Measurements from ENCODE around the gene ACTN4. TPM values are rescaled to one million over a fixed set of nuclear protein-coding genes. Genes with fewer than 3 reads are reported as not detected.

Gene ACTN4
- total RNA-seq, 1 donor from 2014 or later = 921 TPM

DNA sequence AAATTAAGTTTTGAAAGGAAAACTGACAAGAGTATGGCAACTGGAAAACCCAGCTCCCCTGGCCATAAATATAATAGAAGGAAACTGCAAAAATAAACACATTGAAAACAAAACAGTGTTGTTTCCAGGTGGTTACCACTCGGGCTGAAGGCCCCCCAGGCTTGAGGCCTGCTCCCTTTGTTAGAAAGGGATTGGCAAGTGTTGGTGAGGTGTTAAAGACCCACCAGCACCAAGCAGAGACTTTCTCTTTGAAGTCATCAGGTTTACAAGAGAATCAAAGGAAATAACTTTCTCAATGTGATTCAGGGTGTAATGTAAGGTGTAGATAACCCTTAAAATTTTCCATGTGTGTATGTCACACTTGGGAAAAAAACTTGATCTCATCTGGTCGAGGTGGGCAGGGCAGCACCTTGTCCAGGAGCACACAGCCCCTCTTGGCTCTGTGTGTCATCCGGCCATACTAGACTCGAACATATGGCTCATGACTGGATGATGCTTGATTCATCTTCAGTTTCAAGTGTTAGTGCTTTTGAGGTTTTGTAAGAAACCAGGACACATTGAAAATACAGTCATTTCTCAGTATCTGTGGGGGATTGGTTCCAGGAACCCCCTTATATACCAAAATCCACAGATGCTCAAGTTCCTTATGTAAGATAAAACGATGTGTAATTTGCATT lies 7.8 kb downstream of the ACTN4 start:
- no peak for DNase-seq (ENCODE audit: low spot score)
- peaks cover 100% of the 10 kb centered on the region for H3K4me1 Mint-ChIP-seq (ENCODE audit: low read depth)
- peak overlapping the region; percentile 99 for H3K27ac Mint-ChIP-seq (ENCODE audit: unreplicated experiment)
- TF ChIP-seq, protein P1, sequence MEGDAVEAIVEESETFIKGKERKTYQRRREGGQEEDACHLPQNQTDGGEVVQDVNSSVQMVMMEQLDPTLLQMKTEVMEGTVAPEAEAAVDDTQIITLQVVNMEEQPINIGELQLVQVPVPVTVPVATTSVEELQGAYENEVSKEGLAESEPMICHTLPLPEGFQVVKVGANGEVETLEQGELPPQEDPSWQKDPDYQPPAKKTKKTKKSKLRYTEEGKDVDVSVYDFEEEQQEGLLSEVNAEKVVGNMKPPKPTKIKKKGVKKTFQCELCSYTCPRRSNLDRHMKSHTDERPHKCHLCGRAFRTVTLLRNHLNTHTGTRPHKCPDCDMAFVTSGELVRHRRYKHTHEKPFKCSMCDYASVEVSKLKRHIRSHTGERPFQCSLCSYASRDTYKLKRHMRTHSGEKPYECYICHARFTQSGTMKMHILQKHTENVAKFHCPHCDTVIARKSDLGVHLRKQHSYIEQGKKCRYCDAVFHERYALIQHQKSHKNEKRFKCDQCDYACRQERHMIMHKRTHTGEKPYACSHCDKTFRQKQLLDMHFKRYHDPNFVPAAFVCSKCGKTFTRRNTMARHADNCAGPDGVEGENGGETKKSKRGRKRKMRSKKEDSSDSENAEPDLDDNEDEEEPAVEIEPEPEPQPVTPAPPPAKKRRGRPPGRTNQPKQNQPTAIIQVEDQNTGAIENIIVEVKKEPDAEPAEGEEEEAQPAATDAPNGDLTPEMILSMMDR (IDR thresholded peaks at IDR 0.05) = no peak
- no peaks in the 10 kb centered on the region for H3K27me3 Mint-ChIP-seq (ENCODE audit: low read depth)
- peaks cover 9% of the 10 kb centered on the region for H3K36me3 Mint-ChIP-seq (ENCODE audit: low read depth)
- no peaks in the 10 kb centered on the region for H3K9me3 Mint-ChIP-seq (ENCODE audit: low read depth)
- peak overlapping the region; percentile 27 for H3K4me3 Mint-ChIP-seq (ENCODE audit: unreplicated experiment)

DNA sequence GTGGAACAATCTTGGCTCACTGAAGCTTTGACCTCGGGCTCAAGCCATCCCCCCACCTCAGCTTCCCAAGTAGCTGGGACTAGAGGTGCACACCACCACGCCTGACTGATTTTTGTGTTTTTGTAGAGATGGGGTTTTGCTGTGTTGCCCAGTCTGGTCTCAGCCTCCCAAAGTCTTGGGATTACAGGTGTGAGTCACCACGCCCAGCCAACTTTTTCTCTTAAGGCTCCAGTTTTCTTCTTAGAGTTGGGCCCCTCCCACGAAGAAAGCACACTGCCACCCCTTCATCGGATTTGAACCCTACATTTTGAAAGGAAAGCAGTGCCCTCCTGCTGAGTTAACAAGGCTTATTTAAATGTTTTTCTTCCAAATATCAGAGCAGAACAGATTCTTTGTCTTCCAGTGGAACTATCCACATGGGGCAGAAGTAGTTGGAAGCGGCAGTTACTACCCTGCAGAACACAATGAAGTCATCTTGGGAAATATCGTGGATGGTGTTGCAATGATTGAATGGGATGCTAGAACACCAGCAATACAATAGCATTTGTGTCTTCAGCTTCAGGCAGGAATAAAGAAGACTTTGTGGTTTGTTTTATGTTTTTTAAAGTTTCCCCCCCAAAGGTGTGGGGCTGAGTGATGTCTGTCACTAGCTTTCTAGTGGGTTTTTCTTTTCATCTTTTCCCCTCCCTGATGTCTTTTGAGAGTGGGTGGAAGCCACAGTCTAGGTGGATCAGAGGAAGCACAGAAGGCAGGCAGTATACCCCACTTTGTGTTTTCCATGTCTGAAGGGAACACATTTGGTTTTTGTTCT lies 8.9 kb downstream of the ACTN4 start:
- Mint-ChIP-seq H3K4me1 (ENCODE audit: low read depth) (peaks cover 100% of the 10 kb centered on the region), H3K4me3 (ENCODE audit: unreplicated experiment) (peak overlapping the region; percentile 36), H3K36me3 (ENCODE audit: low read depth) (peaks cover 13% of the 10 kb centered on the region)

DNA sequence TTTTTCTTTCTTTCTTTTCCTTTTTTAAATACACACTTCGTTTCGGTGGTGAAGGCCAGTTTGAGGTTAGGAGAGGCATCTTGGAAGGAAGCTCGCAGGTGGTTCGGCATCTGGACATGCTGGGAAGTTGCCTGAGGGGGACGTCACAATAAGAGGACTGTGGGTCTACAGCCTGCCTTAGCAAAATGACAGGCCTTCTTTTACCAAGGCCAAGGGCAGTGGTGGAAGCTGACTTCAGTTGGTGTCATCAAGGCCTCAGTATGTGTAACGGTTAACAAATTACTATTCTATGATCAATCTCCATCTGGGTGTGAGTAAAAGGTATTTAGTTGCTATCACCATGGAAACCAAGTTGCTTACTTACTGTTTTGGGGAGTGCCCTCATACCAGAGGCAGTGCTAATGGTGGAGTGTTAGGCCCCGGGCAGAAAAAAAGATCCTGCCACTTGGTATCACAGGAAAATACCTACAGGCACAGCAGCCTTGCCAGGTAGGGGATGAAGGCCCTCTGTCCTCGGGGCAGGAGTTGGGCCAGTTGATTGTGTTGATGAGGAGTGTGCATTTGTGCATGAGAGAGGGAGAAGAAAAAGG lies 10.3 kb downstream of the ACTN4 start:
- Mint-ChIP-seq H3K4me3 (ENCODE audit: unreplicated experiment) (peak overlapping the region; percentile 50), H3K27ac (ENCODE audit: unreplicated experiment) (peak overlapping the region; percentile 99), H3K36me3 (ENCODE audit: low read depth) (peaks cover 13% of the 10 kb centered on the region), H3K27me3 (ENCODE audit: low read depth) (no peaks in the 10 kb centered on the region), H3K9me3 (ENCODE audit: low read depth) (no peaks in the 10 kb centered on the region), H3K4me1 (ENCODE audit: low read depth) (peaks cover 98% of the 10 kb centered on the region)
- TF ChIP-seq, protein P1 (IDR thresholded peaks at IDR 0.05) = no peak
- no peak for DNase-seq (ENCODE audit: low spot score)

More for the DNA sequence above, 8.9 kb downstream of the ACTN4 start:
- Mint-ChIP-seq H3K27me3 (ENCODE audit: low read depth) (no peaks in the 10 kb centered on the region), H3K27ac (ENCODE audit: unreplicated experiment) (peak overlapping the region; percentile 99), H3K9me3 (ENCODE audit: low read depth) (no peaks in the 10 kb centered on the region)
- TF ChIP-seq, protein P1 (IDR thresholded peaks at IDR 0.05) = peak; percentile 8
- no peak for DNase-seq (ENCODE audit: low spot score)

DNA sequence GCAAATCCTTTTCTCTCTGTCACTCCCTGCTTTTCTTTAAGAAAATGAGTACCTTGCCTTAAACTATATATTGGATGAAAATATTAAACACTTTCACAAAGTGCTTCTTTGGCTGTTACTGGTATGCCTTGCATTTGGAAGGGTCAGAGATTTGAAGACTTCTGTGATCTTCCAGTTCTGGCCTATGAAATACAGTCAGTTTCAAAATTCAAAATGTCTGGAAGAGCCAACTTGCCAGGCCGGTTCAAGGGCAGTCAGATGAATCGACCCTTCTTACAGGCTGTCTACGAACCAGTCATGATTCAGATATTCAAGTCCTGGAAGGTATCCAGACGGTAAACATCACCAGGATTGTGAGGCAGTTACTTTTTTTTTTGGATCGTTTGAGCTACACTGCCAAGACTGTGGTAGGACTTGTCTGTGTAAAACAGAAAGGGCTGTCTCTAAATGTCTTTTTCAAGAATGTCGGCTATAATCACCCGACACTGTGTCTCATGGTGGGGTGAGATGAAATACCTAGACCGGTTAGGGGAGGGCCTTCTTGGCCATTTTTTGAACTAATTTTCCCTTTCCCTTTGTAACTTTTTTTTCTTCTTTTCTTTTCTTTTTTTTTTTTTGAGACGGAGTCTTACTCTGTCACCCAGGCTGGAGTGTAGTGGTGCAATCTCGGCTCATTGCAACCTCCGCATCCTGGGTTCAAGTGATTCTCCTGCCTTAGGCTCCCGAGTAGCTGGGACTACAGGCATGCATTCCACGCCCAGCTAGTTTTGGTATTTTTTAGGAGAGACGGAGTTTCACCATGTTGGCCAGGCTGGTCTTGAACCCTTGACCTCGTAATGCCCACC lies 11.2 kb downstream of the ACTN4 start:
- Mint-ChIP-seq H3K27me3 (ENCODE audit: low read depth) (no peaks in the 10 kb centered on the region), H3K4me3 (ENCODE audit: unreplicated experiment) (peak overlapping the region; percentile 54), H3K36me3 (ENCODE audit: low read depth) (peaks cover 15% of the 10 kb centered on the region), H3K27ac (ENCODE audit: unreplicated experiment) (peak overlapping the region; percentile 99), H3K9me3 (ENCODE audit: low read depth) (no peaks in the 10 kb centered on the region), H3K4me1 (ENCODE audit: low read depth) (peaks cover 98% of the 10 kb centered on the region)
- TF ChIP-seq, protein P1 (IDR thresholded peaks at IDR 0.05) = no peak
- DNase-seq (ENCODE audit: low spot score) = no peak
